Measurements from ENCODE around the gene FBXW7.

The FBXW7 gene

GRCh38 chr4:152422817-152423320, 113.0 kb downstream of the FBXW7 start:
- peaks cover 9% of the 10 kb centered on the region for H3K36me3 Mint-ChIP-seq (ENCODE audit: low read depth)
- H3K4me3 Mint-ChIP-seq = no peak overlapping the region
- H3K27me3 Mint-ChIP-seq (ENCODE audit: low read depth, poor library complexity) = peaks cover 5% of the 10 kb centered on the region
- H3K4me1 Mint-ChIP-seq = peaks cover 10% of the 10 kb centered on the region
- no peaks in the 10 kb centered on the region for H3K9me3 Mint-ChIP-seq
- no peak for TF ChIP-seq CTCF (IDR thresholded peaks at IDR 0.05)
- no peak overlapping the region for H3K27ac Mint-ChIP-seq
- DNase-seq = no peak

- no peak for DNase-seq
- H3K4me3 Mint-ChIP-seq = no peak overlapping the region
- no peak for TF ChIP-seq CTCF (IDR thresholded peaks at IDR 0.05)
- H3K36me3 Mint-ChIP-seq (ENCODE audit: low read depth) = peaks cover 5% of the 10 kb centered on the region
- peaks cover 10% of the 10 kb centered on the region for H3K4me1 Mint-ChIP-seq
- no peak overlapping the region for H3K27ac Mint-ChIP-seq
- peaks cover 5% of the 10 kb centered on the region for H3K27me3 Mint-ChIP-seq (ENCODE audit: low read depth, poor library complexity)
- H3K9me3 Mint-ChIP-seq = no peaks in the 10 kb centered on the region
These were observed 114.3 kb downstream of the FBXW7 start for GRCh38 chr4:152421576-152421975.

- no peak overlapping the region for H3K27ac Mint-ChIP-seq
- H3K36me3 Mint-ChIP-seq (ENCODE audit: low read depth) = no peaks in the 10 kb centered on the region
- no peak for TF ChIP-seq CTCF (IDR thresholded peaks at IDR 0.05)
- H3K4me1 Mint-ChIP-seq = peaks cover 8% of the 10 kb centered on the region
- H3K4me3 Mint-ChIP-seq = no peak overlapping the region
- no peaks in the 10 kb centered on the region for H3K9me3 Mint-ChIP-seq
- H3K27me3 Mint-ChIP-seq (ENCODE audit: low read depth, poor library complexity) = no peaks in the 10 kb centered on the region
- no peak for DNase-seq
These were observed 116.1 kb downstream of the FBXW7 start for GRCh38 chr4:152419809-152420208.

GRCh38 chr4:152417673-152418072, 118.2 kb downstream of the FBXW7 start:
- no peak for TF ChIP-seq CTCF (IDR thresholded peaks at IDR 0.05)
- H3K4me3 Mint-ChIP-seq = no peak overlapping the region

GRCh38 chr4:152415980-152416379, 119.9 kb downstream of the FBXW7 start:
- Mint-ChIP-seq H3K4me3 (no peak overlapping the region), H3K36me3 (ENCODE audit: low read depth) (peaks cover 6% of the 10 kb centered on the region), H3K9me3 (no peaks in the 10 kb centered on the region), H3K27me3 (ENCODE audit: low read depth, poor library complexity) (no peaks in the 10 kb centered on the region), H3K27ac (no peak overlapping the region), H3K4me1 (peaks cover 16% of the 10 kb centered on the region)
- no peak for DNase-seq
- no peak for TF ChIP-seq CTCF (IDR thresholded peaks at IDR 0.05)

More at GRCh38 chr4:152417673-152418072, 118.2 kb downstream of the FBXW7 start:
- Mint-ChIP-seq H3K9me3 (no peaks in the 10 kb centered on the region), H3K27ac (no peak overlapping the region), H3K4me1 (peaks cover 16% of the 10 kb centered on the region), H3K36me3 (ENCODE audit: low read depth) (no peaks in the 10 kb centered on the region), H3K27me3 (ENCODE audit: low read depth, poor library complexity) (no peaks in the 10 kb centered on the region)
- DNase-seq = no peak

GRCh38 chr4:152408514-152409327, 127.2 kb downstream of the FBXW7 start:
- no peaks in the 10 kb centered on the region for H3K4me1 Mint-ChIP-seq

More at GRCh38 chr4:152408514-152409327, 127.2 kb downstream of the FBXW7 start:
- Mint-ChIP-seq H3K9me3 (no peaks in the 10 kb centered on the region), H3K27me3 (ENCODE audit: low read depth, poor library complexity) (no peaks in the 10 kb centered on the region), H3K36me3 (ENCODE audit: low read depth) (peaks cover 15% of the 10 kb centered on the region), H3K4me3 (no peak overlapping the region), H3K27ac (no peak overlapping the region)
- TF ChIP-seq CTCF (IDR thresholded peaks at IDR 0.05) = peak; percentile 64
- DNase-seq = peak; percentile 5
